GM12878 (cell line): Measurements from ENCODE around the gene MUL1. TPM values are rescaled to one million over a fixed set of nuclear protein-coding genes. Genes with fewer than 3 reads are reported as not detected.

Experiments
- ATAC-seq: fragments of 200-7000 bp; cut with Tn5 transposase; 3 replicates; pipeline ENCODE4 v1.9.1; 2020; ENCODE audit warnings: mild to moderate bottlenecking, moderate library complexity
- BruUV-seq: library from RNA; stranded (reverse); fragments of 400-500 nt; replicated peaks from 2 replicates; lab custom pipeline; 2021; lab: Mats Ljungman, UMichigan
- CTCF ChIA-PET: fragments of 300-600 bp; sonication (Branson Sonifier 250); formaldehyde crosslinking; extraction: SDS; loops from one replicate; lab custom pipeline; 2021; ENCODE audit warnings: inconsistent platforms; lab: Yijun Ruan, JAX
- POLR2A ChIA-PET: fragments of 350-600 bp; formaldehyde crosslinking; extraction: SDS; loops from one replicate; lab custom pipeline; 2021; ENCODE audit warnings: inconsistent platforms; lab: Charles Lee
- RAD21 ChIA-PET: fragments of 300-600 bp; sonication (Branson Sonifier 250); formaldehyde crosslinking; loops from one replicate; lab custom pipeline; 2023; ENCODE audit warnings: antibody characterized with exemption; ENCODE audit not compliant: unreplicated experiment; lab: Charles Lee
- SMC1A ChIA-PET: fragments of 300-600 bp; sonication (Branson Sonifier 250); formaldehyde crosslinking; loops from one replicate; lab custom pipeline; 2023; ENCODE audit not compliant: unreplicated experiment, uncharacterized antibody; lab: Charles Lee
- DNase-seq: peaks from one replicate; pipeline ENCODE4 v3.0.0-alpha.2; 2011; ENCODE audit warnings: low read depth, low spot score
- FAIRE-seq: peaks from 3 replicates; lab custom pipeline; 2011; peaks lifted over from hg19 to GRCh38; lab: Jason Lieb, UNC
- H2AFZ ChIP-seq: 2 replicates; pipeline ENCODE4 v1.6.0; 2011; ENCODE audit warnings: low read depth, low read length, control low read depth; ENCODE audit not compliant: control insufficient read depth
- H3K27ac ChIP-seq: 2 replicates; pipeline ENCODE4 v1.5.1; 2011; ENCODE audit warnings: control low read depth; ENCODE audit not compliant: control insufficient read depth, insufficient read depth
- H3K27me3 ChIP-seq, 2 experiments: replicated peaks in 1 of 2; 2 replicates each; pipeline versions ENCODE4 v1.6.0 to v1.6.1; 2011; ENCODE audit warnings: low read length in 1 of 2; ENCODE audit not compliant: control insufficient read depth in 2 of 2, insufficient read depth in 2 of 2
- H3K36me3 ChIP-seq, 2 experiments: 2 replicates each; pipeline ENCODE4 v1.5.1; 2011; ENCODE audit warnings: low read length in 1 of 2; ENCODE audit not compliant: control insufficient read depth in 2 of 2, insufficient read depth in 2 of 2
- H3K4me1 ChIP-seq: 2 replicates; pipeline ENCODE4 v1.6.1; 2011; ENCODE audit warnings: mild to moderate bottlenecking, low read length, moderate library complexity, mixed read lengths; ENCODE audit not compliant: control insufficient read depth, insufficient read depth
- H3K4me2 ChIP-seq: 2 replicates; pipeline ENCODE4 v1.6.0; 2011; ENCODE audit warnings: control low read depth; ENCODE audit not compliant: control insufficient read depth, insufficient read depth
- H3K4me3 ChIP-seq: fragments of 200-600 bp; sonication (generic); 2 replicates; pipeline ENCODE4 v1.5.1; 2016
- H3K79me2 ChIP-seq: 2 replicates; pipeline ENCODE4 v1.6.0; 2011; ENCODE audit warnings: low read length; ENCODE audit not compliant: control insufficient read depth, insufficient read depth
- H3K9ac ChIP-seq: 2 replicates; pipeline ENCODE4 v1.8.0; 2011; ENCODE audit warnings: low read length, control low read depth, mixed read lengths; ENCODE audit not compliant: control insufficient read depth, insufficient read depth
- H3K9me3 ChIP-seq: replicated peaks from 3 replicates; pipeline ENCODE4 v1.5.1; 2011; ENCODE audit warnings: mild to moderate bottlenecking, low read length; ENCODE audit not compliant: control insufficient read depth, insufficient read depth
- H4K20me1 ChIP-seq: 2 replicates; pipeline ENCODE4 v1.6.0; 2011; ENCODE audit not compliant: control insufficient read depth, insufficient read depth
- POU2F2 ChIP-seq: IDR thresholded peaks from 3 replicates; pipeline ENCODE4 v1.6.1; 2011; ENCODE audit warnings: low read depth, mild to moderate bottlenecking, low read length, borderline replicate concordance
- SUZ12 ChIP-seq: fragments of 200-600 bp; sonication (generic); IDR thresholded peaks from one replicate; pipeline ENCODE4 v1.6.1; 2018; ENCODE audit warnings: antibody characterized with exemption, mild to moderate bottlenecking; ENCODE audit not compliant: unreplicated experiment
- ZNF384 ChIP-seq: IDR thresholded peaks from 2 replicates; pipeline ENCODE4 v1.6.1; 2012; ENCODE audit warnings: low read depth, mild to moderate bottlenecking, low read length, improper control_type of control experiment, borderline replicate concordance
- WGBS: methylation state at CpG from one replicate; pipeline ENCODE4 v1.1.6; 2016; ENCODE audit warnings: low lambda C conversion rate; ENCODE audit not compliant: insufficient replicate concordance, insufficient coverage; ENCODE audit errors: missing lambda C conversion rate; 5-methylcytosine and 5-hydroxymethylcytosine counted together
- in situ Hi-C: fragments of 300-500 bp; cut with MboI; formaldehyde crosslinking; loops from 9 replicates; pipeline ENCODE4 v1.14.3; 2018; ENCODE audit warnings: mixed read lengths
- intact Hi-C: fragments of 100-400 bp; cut with micrococcal nuclease; formaldehyde crosslinking; loops from one replicate; pipeline ENCODE4 v1.14.2; 2022; ENCODE audit not compliant: unreplicated experiment
- polyA plus RNA-seq, 11 experiments: library from polyadenylated mRNA; depleted of rRNA in 4 of 11; unstranded in 6 of 11; stranded (reverse) in 5 of 11; fragments of >200 nt; fragmentation: Nextera tagmentation in 4 of 11; fragmentation: Illumina TruSeq in 1 of 11; extraction: Ambion mirVana in 4 of 11; extraction: Trizol in 1 of 11; gene quantifications; 1 replicate in 1 of 11; 2 replicates in 10 of 11; pipeline versions ENCODE4 v1.2.1 to v1.2.3, GENCODE V29; 2011 to 2016; ENCODE audit warnings: inconsistent platforms in 2 of 11, missing spikeins in 2 of 11, low read depth in 1 of 11
- total RNA-seq, 4 experiments: library from RNA; depleted of rRNA in 3 of 4; stranded (reverse); fragments of >200 nt in 3 of 4; fragmentation: Illumina TruSeq in 1 of 4; extraction: Trizol in 1 of 4; gene quantifications; 2 replicates each; pipeline versions ENCODE4 v1.2.1 to v1.2.3, GENCODE V29; 2013 to 2021
- TF ChIP-seq, protein P1 (sequence below): fragments of 450-650 bp; IDR thresholded peaks from 2 replicates; pipeline ENCODE4 v1.6.1; 2016; ENCODE audit warnings: mild to moderate bottlenecking

MUL1 gene
- total and polyA plus RNA-seq, 10 of the 15 experiments (the other 5 are each of a cell fraction or from before 2014, with no cell fraction given), result 4.9 to 27.0 (median 15.5) TPM

- intact Hi-C loops (no loop called here), in situ Hi-C loops (no loop called here)
- H3K9ac ChIP-seq, result no peak overlapping the region
- peaks cover 5 to 10% of the 10 kb centered on the region in 2 experiments for H3K27me3 ChIP-seq
- no peaks in the 10 kb centered on the region for H3K79me2 ChIP-seq
- BruUV-seq, result no TSS peak
- RAD21 ChIA-PET, result no interaction called here
- H2AFZ ChIP-seq, result no peak overlapping the region
- H3K4me3 ChIP-seq, result no peak overlapping the region
- FAIRE-seq, result no peak
- 17% methylated on average over 66 of the region's 82 CpGs for WGBS
- H3K9me3 ChIP-seq, result no peaks in the 10 kb centered on the region
- H3K4me1 ChIP-seq, result no peaks in the 10 kb centered on the region
- H3K4me2 ChIP-seq, result no peak overlapping the region
- TF ChIP-seq SUZ12 (peak; percentile 1), ZNF384 (no peak)
- H3K27ac ChIP-seq, result no peak overlapping the region
- POLR2A ChIA-PET, result no interaction called here
- no peak for ATAC-seq
- H3K36me3 ChIP-seq, result no peaks in the 10 kb centered on the region
- DNase-seq, result no peak
- SMC1A ChIA-PET, result no interaction called here
- CTCF ChIA-PET, result no interaction called here
- H4K20me1 ChIP-seq, result no peaks in the 10 kb centered on the region
These were observed 44.9 kb upstream of the MUL1 start for GRCh38 chr1:20552728-20553445.

- POLR2A ChIA-PET, result no interaction called here
- no peak within 1 kb of the TSS for H3K27ac ChIP-seq
- no peak within 1 kb of the TSS for H3K4me3 ChIP-seq
- CTCF ChIA-PET, result no interaction called here
- TF ChIP-seq SUZ12, result peak; percentile 61
- TF ChIP-seq, protein P1, sequence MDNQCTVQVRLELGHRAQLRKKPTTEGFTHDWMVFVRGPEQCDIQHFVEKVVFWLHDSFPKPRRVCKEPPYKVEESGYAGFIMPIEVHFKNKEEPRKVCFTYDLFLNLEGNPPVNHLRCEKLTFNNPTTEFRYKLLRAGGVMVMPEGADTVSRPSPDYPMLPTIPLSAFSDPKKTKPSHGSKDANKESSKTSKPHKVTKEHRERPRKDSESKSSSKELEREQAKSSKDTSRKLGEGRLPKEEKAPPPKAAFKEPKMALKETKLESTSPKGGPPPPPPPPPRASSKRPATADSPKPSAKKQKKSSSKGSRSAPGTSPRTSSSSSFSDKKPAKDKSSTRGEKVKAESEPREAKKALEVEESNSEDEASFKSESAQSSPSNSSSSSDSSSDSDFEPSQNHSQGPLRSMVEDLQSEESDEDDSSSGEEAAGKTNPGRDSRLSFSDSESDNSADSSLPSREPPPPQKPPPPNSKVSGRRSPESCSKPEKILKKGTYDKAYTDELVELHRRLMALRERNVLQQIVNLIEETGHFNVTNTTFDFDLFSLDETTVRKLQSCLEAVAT, result no peak
- no peak for TF ChIP-seq POU2F2
- no peaks in the 10 kb centered on the region for H3K9me3 ChIP-seq
- intact Hi-C loops (no loop called here), in situ Hi-C loops (no loop called here)
- 0% methylated on average over 35 of the region's 47 CpGs for WGBS
- no peak within 1 kb of the TSS for H3K9ac ChIP-seq
- DNase-seq, result no peak
- no peak within 1 kb of the TSS for H2AFZ ChIP-seq
- no peak for ATAC-seq
- no peaks in the 10 kb centered on the region for H3K79me2 ChIP-seq
- FAIRE-seq, result no peak
- peaks cover 5 to 10% of the 10 kb centered on the region in 2 experiments for H3K27me3 ChIP-seq
- H3K36me3 ChIP-seq, result no peaks in the 10 kb centered on the region
- RAD21 ChIA-PET, result no interaction called here
- no TSS peak for BruUV-seq
- no peaks in the 10 kb centered on the region for H3K4me1 ChIP-seq
- H3K4me2 ChIP-seq, result no peak within 1 kb of the TSS
- H4K20me1 ChIP-seq, result no peaks in the 10 kb centered on the region
- SMC1A ChIA-PET, result no interaction called here
These were observed 44.2 kb upstream of the MUL1 start, which contains the start of gene FAM43B for GRCh38 chr1:20551945-20552727. FAM43B (plus strand) TSS chr1:20552573; CDS start chr1:20552974, 401 bp downstream.
